Smooth muscle cell (in vitro differentiated cells): ENCODE data around the gene ADAT1. TPM values are rescaled to one million over a fixed set of nuclear protein-coding genes. Genes with fewer than 3 reads are reported as not detected.

Experiments used
- DNase-seq: peaks from one replicate; lab custom pipeline; 2025; ENCODE audit not compliant: unreplicated experiment; lab: John Stamatoyannopoulos, UW
- H2AFZ ChIP-seq: fragments of 200-600 bp; sonication (generic); 2 replicates; pipeline ENCODE4 v1.6.0; 2016; ENCODE audit warnings: antibody characterized with exemption, low read depth, mild to moderate bottlenecking
- H3F3A ChIP-seq: fragments of 200-600 bp; sonication (generic); 2 replicates; pipeline ENCODE4 v1.6.0; 2017; ENCODE audit warnings: antibody characterized with exemption, low read depth
- H3K27ac ChIP-seq: fragments of 200-600 bp; sonication (generic); 2 replicates; pipeline ENCODE4 v1.5.1; 2016; ENCODE audit warnings: low read depth, mild to moderate bottlenecking
- H3K27me3 ChIP-seq: fragments of 200-600 bp; sonication (generic); 2 replicates; pipeline ENCODE4 v1.6.1; 2016; ENCODE audit warnings: low read depth, mild to moderate bottlenecking
- H3K36me3 ChIP-seq: fragments of 200-600 bp; sonication (generic); 2 replicates; pipeline ENCODE4 v1.5.1; 2016; ENCODE audit warnings: low read depth
- H3K4me1 ChIP-seq: fragments of 200-600 bp; sonication (generic); 2 replicates; pipeline ENCODE4 v1.5.1; 2016; ENCODE audit warnings: low read depth
- H3K4me2 ChIP-seq: fragments of 200-600 bp; sonication (generic); 2 replicates; pipeline ENCODE4 v1.6.0; 2016; ENCODE audit warnings: mild to moderate bottlenecking
- H3K4me3 ChIP-seq: fragments of 200-600 bp; sonication (generic); 2 replicates; pipeline ENCODE4 v1.5.1; 2016; ENCODE audit warnings: mild to moderate bottlenecking
- H3K79me2 ChIP-seq: fragments of 200-600 bp; sonication (generic); 2 replicates; pipeline ENCODE4 v1.6.0; 2016; ENCODE audit warnings: low read depth, mild to moderate bottlenecking
- H3K9ac ChIP-seq: fragments of 200-600 bp; sonication (generic); 2 replicates; pipeline ENCODE4 v1.6.0; 2016; ENCODE audit warnings: low read depth
- H3K9me3 ChIP-seq: fragments of 200-600 bp; sonication (generic); replicated peaks from 2 replicates; pipeline ENCODE4 v1.5.1; 2016; ENCODE audit warnings: low read depth
- H4K20me1 ChIP-seq: fragments of 200-600 bp; sonication (generic); 2 replicates; pipeline ENCODE4 v1.6.0; 2016; ENCODE audit warnings: low read depth
- CTCF ChIP-seq: fragments of 200-600 bp; sonication (generic); IDR thresholded peaks from 2 replicates; pipeline ENCODE4 v1.5.1; 2017; ENCODE audit warnings: borderline replicate concordance, mild to moderate bottlenecking, antibody characterized with exemption; ENCODE audit not compliant: insufficient read depth, poor library complexity, severe bottlenecking
- WGBS: methylation state at CpG from one replicate; pipeline ENCODE4 v1.1.7; 2016; ENCODE audit warnings: low lambda C conversion rate; 5-methylcytosine and 5-hydroxymethylcytosine counted together
- polyA plus RNA-seq: library from polyadenylated mRNA; unstranded; fragments of >200 nt; fragmentation: Nextera tagmentation; extraction: Ambion mirVana; gene quantifications from 2 replicates; pipeline ENCODE4 v1.2.1, GENCODE V29; 2016
- total RNA-seq: library from RNA; depleted of rRNA; stranded (reverse); fragments of >200 nt; gene quantifications from 2 replicates; pipeline ENCODE4 v1.2.3, GENCODE V29; 2014

ADAT1 gene
- total and polyA plus RNA-seq, 2 experiments from 2014 or later, result 13.4 to 27.8 TPM

- Histone ChIP-seq H3F3A (peaks cover 22% of the 10 kb centered on the region), H4K20me1 (no peaks in the 10 kb centered on the region), H3K4me3 (peak overlapping the region; percentile 20), H3K79me2 (no peaks in the 10 kb centered on the region), H3K36me3 (no peaks in the 10 kb centered on the region), H3K4me1 (peaks cover 15% of the 10 kb centered on the region), H3K27ac (peak overlapping the region; percentile 95), H3K27me3 (no peaks in the 10 kb centered on the region), H2AFZ (peak overlapping the region; percentile 10), H3K4me2 (peak overlapping the region; percentile 82), H3K9me3 (no peaks in the 10 kb centered on the region), H3K9ac (peak overlapping the region; percentile 91)
- TF ChIP-seq CTCF, result peak; percentile 22
- peak; percentile 17 for DNase-seq
- 9% methylated on average over 8 of the region's 8 CpGs for WGBS
Observed at GRCh38 chr16:75590920-75591843, 31.9 kb downstream of the ADAT1 start.

GRCh38 chr16:75589306-75589705 lies 33.8 kb downstream of the ADAT1 start:
- peaks cover 15% of the 10 kb centered on the region for H3K4me1 ChIP-seq
- H3K9me3 ChIP-seq, result no peaks in the 10 kb centered on the region
- peaks cover 22% of the 10 kb centered on the region for H3F3A ChIP-seq
- H3K9ac ChIP-seq, result no peak overlapping the region
- H3K79me2 ChIP-seq, result no peaks in the 10 kb centered on the region
- no peak overlapping the region for H2AFZ ChIP-seq
- no peaks in the 10 kb centered on the region for H3K27me3 ChIP-seq
- peak overlapping the region; percentile 95 for H3K27ac ChIP-seq
- H4K20me1 ChIP-seq, result no peaks in the 10 kb centered on the region
- TF ChIP-seq CTCF, result no peak
- no peaks in the 10 kb centered on the region for H3K36me3 ChIP-seq
- 88% methylated on average over 3 of the region's 3 CpGs for WGBS
- H3K4me2 ChIP-seq, result no peak overlapping the region
- no peak for DNase-seq
- H3K4me3 ChIP-seq, result no peak overlapping the region

GRCh38 chr16:75588716-75589115 lies 34.4 kb downstream of the ADAT1 start:
- Histone ChIP-seq H3K4me1 (peaks cover 15% of the 10 kb centered on the region), H2AFZ (no peak overlapping the region), H3K79me2 (no peaks in the 10 kb centered on the region), H4K20me1 (no peaks in the 10 kb centered on the region), H3K27me3 (no peaks in the 10 kb centered on the region), H3K4me3 (no peak overlapping the region), H3K9ac (no peak overlapping the region), H3K27ac (peak overlapping the region; percentile 95), H3K4me2 (no peak overlapping the region), H3F3A (peaks cover 22% of the 10 kb centered on the region), H3K36me3 (no peaks in the 10 kb centered on the region), H3K9me3 (no peaks in the 10 kb centered on the region)
- 94% methylated on average over 4 of the region's 4 CpGs for WGBS
- TF ChIP-seq CTCF, result no peak
- no peak for DNase-seq

- Histone ChIP-seq H3K4me2 (no peak overlapping the region), H3K4me3 (no peak overlapping the region), H3K36me3 (peaks cover 9% of the 10 kb centered on the region), H3F3A (no peaks in the 10 kb centered on the region), H3K27ac (no peak overlapping the region), H3K4me1 (no peaks in the 10 kb centered on the region), H3K79me2 (no peaks in the 10 kb centered on the region), H3K9ac (no peak overlapping the region), H3K27me3 (no peaks in the 10 kb centered on the region), H3K9me3 (no peaks in the 10 kb centered on the region), H4K20me1 (no peaks in the 10 kb centered on the region), H2AFZ (no peak overlapping the region)
- WGBS, result 95% methylated on average over 3 of the region's 3 CpGs
- no peak for DNase-seq
- no peak for TF ChIP-seq CTCF
Observed at GRCh38 chr16:75584108-75584507, 39.0 kb downstream of the ADAT1 start.
